Mucosa of gallbladder (tissue), 1 donor: ENCODE measurements around the gene RNF145. TPM values are rescaled to one million over a fixed set of nuclear protein-coding genes. Genes with fewer than 3 reads are reported as not detected.
"Not testable (repeated sequence)": the region's sequence is repeated elsewhere in the genome, so short reads cannot be mapped to it uniquely, and the experiment has no call there.

Experiments
- DNase-seq: peaks from one replicate; pipeline ENCODE4 v3.0.0-alpha.2; 2020; ENCODE audit warnings: low spot score
- total RNA-seq: library from RNA; stranded (reverse); gene quantifications from one replicate; pipeline ENCODE4 v1.2.1, GENCODE V29; 2021
- donor health status: DM: no; HTN: no; CAD: no.

Gene RNF145, protein sequence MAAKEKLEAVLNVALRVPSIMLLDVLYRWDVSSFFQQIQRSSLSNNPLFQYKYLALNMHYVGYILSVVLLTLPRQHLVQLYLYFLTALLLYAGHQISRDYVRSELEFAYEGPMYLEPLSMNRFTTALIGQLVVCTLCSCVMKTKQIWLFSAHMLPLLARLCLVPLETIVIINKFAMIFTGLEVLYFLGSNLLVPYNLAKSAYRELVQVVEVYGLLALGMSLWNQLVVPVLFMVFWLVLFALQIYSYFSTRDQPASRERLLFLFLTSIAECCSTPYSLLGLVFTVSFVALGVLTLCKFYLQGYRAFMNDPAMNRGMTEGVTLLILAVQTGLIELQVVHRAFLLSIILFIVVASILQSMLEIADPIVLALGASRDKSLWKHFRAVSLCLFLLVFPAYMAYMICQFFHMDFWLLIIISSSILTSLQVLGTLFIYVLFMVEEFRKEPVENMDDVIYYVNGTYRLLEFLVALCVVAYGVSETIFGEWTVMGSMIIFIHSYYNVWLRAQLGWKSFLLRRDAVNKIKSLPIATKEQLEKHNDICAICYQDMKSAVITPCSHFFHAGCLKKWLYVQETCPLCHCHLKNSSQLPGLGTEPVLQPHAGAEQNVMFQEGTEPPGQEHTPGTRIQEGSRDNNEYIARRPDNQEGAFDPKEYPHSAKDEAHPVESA
- total RNA-seq: 74.8 TPM

DNA sequence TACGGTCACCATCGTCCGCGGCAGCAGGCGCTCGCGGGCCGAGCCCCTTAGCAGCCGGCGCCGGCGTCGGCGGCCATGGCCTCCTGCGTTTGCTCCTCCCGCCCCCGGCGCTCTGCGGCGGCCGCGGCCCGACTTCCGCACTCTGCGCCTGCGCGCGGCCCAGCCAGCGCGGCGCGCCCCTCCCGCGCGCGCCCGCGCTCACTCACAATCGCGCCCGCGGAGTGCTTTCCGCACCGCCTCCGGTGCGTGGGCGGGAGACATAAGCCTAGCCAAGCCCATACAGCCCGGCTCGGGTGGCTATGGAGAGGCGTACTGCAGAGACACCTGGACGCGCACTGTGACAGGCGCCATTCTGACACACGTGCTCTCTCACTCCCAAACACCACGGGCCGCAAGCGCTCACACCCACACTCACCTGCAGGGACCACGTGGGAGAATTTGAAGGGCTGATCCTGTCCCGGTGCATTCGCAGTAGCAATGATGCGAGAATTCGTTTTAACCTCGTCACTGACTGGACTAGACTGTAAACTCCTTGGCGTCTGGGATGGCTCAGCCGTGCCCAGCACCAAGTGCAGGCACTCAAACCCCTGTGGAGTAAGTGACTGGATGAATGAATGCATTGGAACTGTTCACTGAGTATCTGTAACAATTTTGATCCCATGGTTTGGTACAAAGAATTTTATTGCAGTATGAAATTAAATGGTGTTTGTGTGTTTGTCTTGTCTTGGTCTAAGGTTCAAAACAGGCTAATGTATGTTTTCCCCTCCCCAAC is at the start of gene RNF145:
Gene RNF145 (minus strand): TSS at position 116 of the 772 bp plus-strand sequence. CDS start 5,936 bp downstream, outside the sequence.
- peak; percentile 84 for DNase-seq

DNA sequence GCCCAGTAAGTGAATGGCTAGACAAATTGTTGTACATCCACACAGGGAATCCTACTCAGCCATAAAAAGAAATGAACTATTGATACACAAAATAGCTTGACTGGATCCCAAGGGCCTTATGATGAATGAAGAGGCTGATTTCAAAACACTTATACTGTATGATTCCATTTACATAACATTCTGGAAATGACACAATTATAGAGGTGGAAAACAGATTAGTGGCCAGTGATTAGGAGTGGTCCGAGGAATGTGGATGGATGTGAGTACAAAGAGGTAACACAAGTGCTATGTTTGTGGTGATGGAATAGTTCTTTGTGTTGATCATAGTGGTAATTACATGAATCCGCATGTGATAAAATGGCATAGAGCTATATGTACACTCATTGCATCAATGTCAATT is 49.0 kb upstream of the RNF145 start:
- DNase-seq: no peak

DNA sequence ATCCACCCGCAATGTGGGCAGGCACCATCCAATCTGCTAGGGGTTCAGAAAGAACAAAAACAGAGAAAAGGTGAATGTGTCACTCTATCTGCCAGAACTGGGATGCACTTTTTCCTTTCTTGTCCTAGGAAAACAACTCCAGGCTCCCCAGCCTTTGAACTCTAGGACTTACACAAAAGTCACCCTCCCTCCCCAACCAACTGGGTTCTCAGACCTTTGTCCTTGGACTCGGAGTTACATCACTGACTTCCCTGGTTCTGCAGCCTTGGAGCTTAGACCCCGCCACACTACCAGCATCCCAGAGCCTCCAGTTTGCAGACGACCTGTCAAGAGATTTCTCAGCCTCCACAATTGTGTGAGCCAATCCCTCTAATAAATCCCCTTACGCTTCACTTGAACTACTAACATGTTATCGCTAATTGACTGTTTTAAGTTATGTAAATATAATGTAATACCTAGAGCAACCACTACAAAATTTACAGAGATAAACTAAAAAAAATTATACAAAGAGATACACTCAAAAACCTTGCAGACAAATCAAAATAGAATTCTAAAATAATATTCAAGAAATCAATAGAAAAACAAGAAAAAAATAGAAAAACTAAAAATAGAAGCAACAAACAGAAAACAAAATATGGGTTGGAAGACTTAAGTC is 48.4 kb upstream of the RNF145 start:
- DNase-seq: no peak

DNA sequence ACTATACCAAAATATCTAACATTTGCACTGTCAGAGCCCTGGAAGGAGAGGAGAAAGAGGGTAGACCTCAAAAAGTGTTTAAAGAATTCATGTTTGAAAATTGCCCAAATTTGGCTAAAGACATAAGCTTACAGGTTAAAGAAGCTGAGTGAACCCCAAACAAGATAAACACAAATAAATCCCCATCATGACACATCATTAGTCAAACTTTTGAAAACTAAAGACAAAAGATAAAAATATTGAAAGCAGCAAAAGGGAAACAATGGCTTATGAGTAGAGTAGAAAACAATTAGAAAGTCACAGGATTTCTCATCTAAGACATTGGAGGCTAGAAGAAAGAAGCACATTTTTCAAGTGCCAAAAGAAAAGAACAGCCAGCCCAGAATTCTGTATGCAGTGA is 47.7 kb upstream of the RNF145 start:
- no peak for DNase-seq

DNA sequence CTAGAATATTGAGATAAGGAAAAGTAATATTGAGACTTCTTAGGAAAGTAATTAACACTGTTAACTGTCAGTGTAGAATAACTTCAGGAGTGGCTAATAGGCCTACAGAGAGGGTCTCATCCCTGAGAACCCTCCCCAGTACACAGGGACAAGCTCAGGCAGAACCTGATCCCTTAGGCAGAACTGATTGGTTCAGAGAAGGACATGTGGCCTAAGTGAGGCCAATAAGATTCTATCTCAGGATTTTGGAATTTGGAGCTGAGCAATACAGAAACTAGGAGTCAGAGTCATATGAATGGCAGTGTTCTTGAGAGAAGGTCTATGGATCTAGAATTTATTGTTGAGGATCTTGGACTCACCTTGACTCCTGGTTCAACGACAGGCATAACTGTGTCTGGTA is 42.8 kb upstream of the RNF145 start:
- no peak for DNase-seq

DNA sequence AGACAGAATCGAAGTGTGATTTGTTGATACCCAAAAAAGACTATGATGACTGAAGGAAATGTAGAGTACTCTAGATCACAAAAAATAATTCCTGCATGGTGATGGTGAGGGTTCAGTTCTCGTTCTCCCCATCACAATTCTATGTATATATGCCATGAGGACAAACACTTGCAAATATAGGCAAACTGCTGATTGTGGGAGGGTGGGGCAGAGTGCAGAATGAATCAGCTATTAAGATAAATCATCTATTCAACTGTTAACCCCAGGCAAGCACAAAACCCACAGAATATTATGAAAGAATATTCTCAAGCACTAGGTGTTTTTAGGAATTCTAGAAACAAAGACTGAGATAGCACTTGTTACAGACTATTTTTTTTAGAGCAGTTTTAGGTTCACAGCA is 39.8 kb upstream of the RNF145 start:
- DNase-seq: no peak

DNA sequence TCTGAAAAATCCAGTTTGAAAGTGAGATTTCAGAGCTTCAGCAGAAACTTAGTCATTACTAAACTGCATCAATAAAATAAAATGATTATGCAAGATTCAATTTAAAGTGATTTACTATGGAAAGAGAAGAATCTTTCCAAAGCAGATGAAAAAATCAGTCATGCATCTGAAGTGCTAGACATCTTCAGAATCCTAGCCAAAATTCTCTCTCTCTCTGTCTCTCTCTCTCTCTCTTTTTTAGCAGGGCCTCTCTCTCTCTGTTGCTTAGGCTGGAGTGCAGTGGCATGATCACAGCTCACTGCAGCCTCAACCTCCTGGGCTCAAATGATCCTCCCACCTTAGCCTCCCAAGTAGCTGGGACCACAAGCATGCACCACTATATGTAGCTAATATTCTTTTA is 35.5 kb upstream of the RNF145 start:
- DNase-seq: no peak

DNA sequence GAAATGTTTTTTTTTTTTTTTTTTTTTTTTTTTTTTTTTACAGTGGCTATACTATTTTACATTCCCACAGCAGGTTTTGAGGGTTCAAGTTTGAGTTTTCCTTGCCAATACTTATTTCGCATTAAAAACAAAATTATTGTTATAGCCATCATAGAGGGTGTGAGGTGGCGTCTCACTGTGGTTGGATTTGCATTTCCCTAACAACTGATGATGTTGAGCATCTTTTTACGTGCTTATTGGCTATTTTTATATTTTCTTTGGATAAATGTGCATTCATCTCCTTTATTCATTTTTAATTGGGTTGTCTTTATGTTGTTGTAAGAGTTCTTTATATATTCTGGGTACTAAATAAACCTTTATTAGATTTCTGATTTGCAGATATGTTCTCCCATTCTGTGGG is 34.8 kb upstream of the RNF145 start:
- no peak for DNase-seq

DNA sequence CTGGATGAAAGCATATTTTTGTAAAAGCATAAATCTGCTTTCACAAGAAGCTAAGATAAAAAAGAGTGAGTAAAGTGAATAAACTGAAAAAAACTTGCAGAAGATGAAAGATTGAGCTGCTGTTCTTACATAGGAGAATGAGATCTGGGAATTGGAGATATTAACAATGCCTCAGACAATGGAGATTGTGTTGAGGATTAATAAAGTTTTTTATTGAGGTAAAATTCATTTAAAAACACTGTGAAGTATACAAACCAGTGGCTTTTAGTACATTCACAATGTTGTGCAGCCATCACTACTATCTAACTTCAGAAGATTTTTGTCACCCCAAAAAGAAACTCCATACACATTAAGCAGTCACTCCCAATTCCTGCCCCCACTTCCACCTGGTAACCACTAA is 34.0 kb upstream of the RNF145 start:
- no peak for DNase-seq

DNA sequence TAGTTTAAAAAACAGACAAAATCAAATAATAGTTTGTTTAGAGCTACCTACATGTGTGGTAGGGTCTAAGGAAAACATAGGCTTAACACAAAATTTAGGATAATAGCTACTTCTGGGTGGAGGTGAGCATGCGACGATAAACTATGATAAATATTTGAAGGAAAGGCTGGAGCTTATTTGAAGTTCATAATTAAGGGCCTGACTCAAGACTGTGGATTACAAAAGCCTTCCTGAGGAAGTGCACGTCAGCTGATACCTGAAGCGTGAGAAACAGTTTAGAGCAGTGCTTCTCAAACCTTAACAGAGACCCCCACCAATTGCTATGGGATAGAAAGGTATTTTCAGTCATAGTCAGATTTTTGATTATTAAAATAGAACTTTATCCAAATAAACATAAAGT is 33.3 kb upstream of the RNF145 start:
- DNase-seq: no peak

DNA sequence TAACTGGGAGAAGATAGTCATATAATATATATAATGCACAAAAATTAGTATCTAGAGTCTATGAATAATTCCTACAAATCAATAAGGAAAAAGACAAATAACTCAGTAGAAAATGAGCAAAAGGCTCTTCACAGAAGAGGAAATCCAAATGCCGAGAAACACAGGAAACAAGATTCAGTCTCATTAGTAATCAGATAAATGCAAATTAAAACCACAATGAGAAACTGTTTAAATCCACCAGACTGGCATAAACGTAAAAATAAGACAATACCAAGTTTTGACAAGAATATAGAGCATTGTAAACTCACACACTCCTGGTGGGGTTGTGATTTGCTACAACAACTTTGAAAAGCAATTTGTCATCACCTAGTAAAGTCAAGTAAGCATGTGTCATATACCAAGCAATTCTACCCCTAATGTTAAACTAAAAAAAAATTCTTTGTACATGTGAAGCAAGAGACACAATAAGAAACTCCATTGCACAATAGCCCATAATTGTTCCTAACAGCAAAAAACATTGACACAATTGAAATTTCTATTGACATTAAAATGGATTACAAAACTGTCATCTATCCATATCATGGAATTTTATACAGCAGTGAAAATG is 32.7 kb upstream of the RNF145 start:
- no peak for DNase-seq

DNA sequence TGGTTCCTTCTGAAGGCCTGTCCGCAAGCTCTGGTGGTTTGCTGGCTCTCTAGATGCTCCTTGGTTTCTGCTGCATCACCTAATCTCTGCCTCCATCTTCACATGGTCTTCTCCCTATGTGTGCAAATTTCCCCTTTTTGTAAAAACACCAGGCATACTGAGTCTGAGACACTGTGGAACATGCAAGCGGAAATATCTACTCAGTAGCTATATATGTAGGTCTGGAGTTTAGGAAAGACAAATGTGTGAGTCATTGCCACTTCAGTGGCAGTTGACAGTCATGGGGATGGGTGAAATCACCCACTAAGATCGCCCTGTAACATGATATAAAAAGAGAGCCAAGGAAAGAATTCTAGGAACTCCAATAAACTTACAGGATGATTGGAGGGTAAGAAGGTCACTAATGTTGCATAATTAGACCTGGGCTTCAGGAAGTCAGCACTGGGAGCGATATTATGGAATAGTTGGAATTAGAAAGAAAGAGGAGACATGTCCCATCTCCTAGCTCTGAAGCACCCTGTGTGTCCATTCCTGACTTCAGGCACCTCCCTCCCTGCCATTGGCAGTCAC is 31.0 kb upstream of the RNF145 start:
- DNase-seq: no peak

DNA sequence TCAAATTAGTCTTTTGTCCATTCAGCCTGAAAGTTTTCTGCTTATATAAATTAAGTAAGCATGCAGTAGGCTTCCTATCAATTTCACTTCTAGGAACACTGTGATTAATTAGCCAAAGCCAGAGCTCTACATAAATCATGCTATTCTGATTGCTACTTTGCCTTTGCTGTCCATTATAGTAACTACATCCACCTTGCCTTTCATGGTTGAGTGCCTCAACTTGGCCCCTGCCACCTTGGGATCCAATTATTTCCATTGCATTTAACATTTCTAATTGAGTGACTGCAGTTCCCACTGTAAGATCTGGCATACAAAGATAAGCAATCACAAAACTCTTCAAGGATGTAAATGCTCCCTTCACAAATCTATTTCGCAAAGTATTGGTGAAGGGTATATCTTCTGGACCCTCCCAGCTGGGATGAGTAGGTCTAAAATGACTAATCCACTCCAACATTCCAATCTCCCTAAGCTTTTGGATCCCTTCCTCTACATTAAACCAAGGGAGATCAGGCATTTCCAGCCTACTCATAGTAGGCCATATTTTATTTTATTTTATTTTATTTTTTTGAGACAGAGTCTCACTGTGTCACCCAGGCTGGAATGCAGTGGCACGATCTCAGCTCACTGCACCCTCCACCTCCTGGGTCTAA is 26.6 kb upstream of the RNF145 start:
- not testable (repeated sequence) for DNase-seq

DNA sequence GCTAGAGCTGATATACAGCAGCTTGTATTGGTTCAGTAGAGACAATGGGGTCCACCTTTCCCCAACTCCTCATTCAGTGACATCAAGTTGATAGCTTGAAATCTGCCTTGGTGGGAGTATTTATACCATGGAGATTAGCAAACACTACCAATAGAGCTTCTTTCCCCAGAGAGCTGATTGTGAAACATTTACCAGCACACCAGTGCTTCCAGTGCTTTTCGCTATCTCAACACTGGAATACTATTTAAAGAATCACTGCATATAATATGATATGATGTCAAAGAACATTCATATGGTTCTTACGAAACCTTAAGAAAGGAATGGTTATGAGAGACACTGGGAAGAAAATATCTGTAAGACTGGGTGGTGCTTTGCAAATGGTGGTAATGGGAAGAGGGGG is 21.8 kb upstream of the RNF145 start:
- no peak for DNase-seq

DNA sequence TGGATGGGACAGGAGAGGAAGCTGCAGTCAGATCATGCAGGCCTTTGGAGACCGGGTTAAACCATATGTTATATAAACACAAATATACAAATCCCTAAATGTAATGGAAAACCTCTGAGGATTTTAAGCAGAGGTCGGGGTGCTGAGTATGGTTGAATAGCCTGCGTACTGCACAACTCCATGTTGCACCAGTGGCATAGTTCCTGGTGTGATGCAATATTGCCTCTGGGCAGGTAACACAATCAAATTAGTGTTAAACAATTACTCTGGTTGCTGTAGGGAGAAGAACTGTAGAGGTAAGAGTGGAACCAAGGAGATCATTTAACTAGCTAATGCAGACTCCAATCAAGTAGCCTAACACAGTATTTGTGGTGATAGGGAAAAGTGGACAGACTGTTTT is 21.3 kb upstream of the RNF145 start:
- DNase-seq: no peak

DNA sequence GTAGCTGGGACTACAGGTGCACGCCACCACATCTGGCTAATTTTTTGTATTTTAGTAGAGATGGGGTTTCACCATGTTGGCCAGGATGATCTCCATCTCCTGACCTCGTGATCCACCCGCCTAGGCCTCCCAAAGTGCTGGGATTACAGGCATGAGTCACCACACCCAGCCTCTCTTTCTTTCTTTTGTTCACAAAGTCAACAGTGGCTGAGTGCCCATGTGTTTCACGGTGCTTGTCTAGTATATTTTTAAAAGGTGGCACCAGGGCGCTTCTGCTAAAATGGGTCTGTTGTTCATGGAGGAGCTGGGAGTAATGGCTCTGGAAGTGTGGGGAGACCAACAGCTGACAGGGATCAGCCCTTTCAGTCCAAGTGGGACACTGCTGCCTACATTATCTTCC is 18.7 kb upstream of the RNF145 start:
- not testable (repeated sequence) for DNase-seq

DNA sequence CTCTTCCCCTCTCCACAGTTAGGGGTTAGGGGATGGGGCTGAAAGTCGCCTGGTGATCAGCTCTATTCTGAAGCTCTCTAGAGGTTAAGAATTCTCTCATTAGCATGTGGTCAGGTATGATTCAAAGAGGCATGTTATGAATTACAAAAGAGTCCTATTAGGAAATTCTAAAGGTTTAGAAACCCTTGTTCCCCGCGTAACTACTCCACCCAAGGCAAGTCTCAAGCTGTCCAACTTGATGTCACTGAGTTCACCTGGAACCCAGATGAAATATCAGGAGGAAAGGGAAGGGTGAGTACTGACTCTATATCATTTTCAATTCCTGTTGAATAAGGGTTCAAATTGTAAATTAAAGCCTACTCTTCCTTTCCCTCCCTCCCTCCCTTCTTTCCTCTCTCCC is 18.1 kb upstream of the RNF145 start:
- DNase-seq: no peak

DNA sequence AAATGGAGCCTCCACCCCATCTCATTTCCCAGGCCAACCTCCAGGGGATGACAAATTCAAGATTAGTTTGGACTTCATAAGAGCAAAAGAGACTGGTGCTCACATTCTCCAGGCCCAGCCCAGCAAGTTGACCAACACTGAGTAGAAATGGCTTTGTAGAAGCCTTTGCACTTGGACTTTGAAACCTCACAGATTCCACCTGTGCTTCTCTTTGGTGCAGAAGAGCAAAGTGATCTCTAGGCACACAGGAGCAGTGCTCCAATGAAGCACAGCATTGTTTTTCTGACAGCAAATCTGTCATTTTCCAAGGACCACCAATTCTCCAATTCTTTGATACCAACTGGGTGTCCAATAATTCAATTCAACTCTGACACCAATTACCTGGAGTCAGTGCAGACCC is 17.1 kb upstream of the RNF145 start:
- DNase-seq: no peak

DNA sequence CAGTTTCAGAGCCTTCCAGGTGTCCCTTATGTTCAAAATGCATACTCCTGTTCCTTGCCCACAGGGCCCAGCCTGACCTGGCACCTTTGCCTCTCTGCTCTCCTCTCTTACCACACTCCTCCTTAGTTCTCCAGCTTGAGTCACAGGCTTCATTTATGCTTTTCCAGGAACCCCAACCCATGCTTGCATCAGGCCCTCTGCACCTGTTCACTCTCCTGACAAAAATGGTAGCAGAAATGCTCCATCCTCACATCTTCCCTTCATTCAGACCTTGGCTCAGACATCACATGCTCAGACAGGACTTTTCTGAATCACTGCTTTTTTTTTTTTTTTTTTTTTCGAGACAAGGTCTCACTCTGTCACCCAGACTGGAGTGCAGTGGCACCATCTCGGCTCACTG is 15.1 kb upstream of the RNF145 start:
- DNase-seq: no peak

DNA sequence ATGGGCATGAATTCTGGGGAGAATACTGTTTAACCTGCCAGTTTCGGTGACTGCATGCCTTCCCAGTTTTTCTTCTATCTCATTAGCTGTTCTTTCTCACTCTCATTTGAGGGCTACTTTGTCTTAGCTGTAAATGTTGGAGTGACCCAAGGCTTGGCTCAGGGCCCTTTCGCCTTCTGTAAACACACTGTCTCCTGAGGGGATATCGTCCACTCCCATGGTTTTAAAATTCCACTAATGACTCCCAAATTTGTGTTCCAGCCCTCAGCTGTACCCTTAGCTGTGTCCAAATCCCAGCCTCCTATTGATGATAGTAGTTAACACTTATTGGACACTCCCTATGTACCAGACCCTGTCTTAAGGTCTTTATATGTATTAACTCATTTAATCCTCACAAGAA is 14.1 kb upstream of the RNF145 start:
- no peak for DNase-seq

DNA sequence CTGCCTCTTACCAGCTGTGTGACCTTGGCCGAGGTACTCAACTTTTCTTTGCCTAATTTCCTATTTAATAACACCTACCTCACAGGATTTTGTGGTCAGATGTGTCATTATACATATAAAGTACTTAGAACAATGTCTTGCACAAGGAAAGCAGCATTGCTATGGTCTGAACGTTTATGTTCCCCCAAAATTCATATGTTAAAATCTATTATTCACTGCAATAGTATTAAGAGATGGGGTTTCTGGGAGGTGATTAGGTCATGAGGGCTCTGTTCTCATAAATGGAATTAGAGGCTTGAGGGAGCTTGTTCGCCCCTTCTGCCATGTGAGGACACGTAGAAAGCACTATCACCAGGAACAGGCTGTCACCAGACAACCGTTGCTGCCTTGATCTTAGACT is 10.9 kb upstream of the RNF145 start:
- DNase-seq: no peak
